C4-2B (cell line): ENCODE results near the gene CABP7.

Experiments used
- CTCF ChIP-seq: fragments of 450-650 bp; conservative IDR thresholded peaks from 2 replicates; pipeline ENCODE4 v1.5.1; 2017; ENCODE audit warnings: mild to moderate bottlenecking
- ZFX ChIP-seq: fragments of 450-650 bp; IDR thresholded peaks from 2 replicates; pipeline ENCODE4 v1.6.1; 2017

- TF ChIP-seq CTCF, result no peak
- no peak for TF ChIP-seq ZFX
Measured at GRCh38 chr22:29700206-29700899, 19.4 kb upstream of the CABP7 start.
